GM21619 (cell line): Measurements from ENCODE around the gene FBXO42.
"Not testable (repeated sequence)": the region's sequence is repeated elsewhere in the genome, so short reads cannot be mapped to it uniquely, and the experiment has no call there.

Experiments used
- ATAC-seq: cut with Tn5 transposase; IDR thresholded peaks from one replicate; pipeline ENCODE4 v1.9.1; 2021; ENCODE audit not compliant: unreplicated experiment

Gene FBXO42

DNA sequence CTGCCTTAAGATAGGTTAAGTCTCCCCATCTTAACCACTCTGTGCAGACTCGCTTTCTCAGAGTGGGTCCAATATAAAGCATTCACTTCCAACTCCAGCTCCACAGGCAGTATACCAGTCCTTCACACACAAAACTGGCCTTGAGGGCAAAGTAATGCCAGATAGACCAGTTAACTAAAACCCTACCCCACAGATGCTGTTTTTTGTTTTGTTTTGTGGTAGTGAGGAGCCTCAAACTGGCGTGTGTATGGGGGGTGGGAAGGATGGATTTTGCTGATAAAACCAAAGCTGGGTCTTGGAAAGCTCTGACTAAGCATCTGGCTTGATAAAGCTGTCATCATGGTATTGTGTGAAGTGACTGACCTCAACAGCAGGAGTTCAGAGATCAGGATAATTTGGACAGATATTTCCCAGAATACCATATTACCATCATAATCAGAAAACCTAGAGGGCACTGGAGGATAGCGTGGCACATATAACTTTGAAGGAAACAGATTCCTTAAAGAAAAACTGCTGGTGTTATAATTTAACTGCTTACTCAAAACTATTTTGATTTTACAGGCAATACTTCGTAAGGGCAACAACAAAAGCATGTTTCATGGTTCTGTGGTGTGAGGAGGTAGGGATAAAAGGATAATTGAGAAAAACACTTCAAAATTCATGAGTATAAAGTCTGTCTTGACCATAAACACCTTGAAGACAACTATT, 85.7 kb downstream of the FBXO42 start:
- no peak for ATAC-seq

- no peak for ATAC-seq
These were observed 90.2 kb downstream of the FBXO42 start for GRCh38 chr1:16262067-16262466.

DNA sequence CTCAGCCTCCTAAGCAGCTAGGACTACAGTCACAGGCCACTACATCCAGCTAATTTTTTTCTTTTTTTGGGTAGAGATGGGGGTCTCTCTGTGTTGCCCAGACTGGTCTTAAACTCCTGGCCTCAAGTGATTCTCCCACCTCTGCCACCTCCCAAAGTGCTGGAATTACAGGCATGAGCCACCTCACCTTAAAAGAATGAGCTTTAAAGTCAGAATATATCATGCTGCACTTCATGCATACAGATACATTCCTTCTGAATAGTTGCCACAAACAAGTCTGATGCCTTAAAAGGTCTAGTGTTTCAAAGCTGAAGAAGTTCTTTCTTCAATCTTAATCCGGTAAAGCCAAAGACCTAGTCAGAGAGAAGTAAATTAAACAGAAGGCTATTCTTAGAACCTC, 91.5 kb downstream of the FBXO42 start:
- no peak for ATAC-seq

- ATAC-seq = no peak
These were observed 93.6 kb downstream of the FBXO42 start for GRCh38 chr1:16258591-16259135.

GRCh38 chr1:16257968-16258367, 94.3 kb downstream of the FBXO42 start:
- no peak for ATAC-seq

DNA sequence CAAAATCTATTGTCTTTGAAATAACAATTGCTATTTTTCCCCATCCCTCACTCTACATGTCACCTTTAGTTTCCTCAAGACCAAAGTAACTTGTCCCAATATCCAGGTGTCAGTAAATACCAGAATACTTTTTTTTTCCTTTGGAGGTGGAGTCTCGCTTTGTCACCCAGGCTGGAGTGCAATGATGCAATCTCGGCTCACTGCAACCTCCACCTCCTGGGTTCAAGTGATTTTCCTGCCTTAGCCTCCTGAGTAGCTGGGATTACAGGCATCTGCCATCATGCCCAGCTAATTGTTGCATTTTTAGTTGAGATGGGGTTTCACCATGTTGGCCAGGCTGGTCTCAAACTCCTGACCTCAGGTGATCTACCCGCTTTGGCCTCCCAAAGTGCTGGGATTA, 94.7 kb downstream of the FBXO42 start:
- not testable (repeated sequence) for ATAC-seq

GRCh38 chr1:16256478-16256877, 95.8 kb downstream of the FBXO42 start:
- ATAC-seq = no peak

- ATAC-seq = no peak
These were observed 97.9 kb downstream of the FBXO42 start for GRCh38 chr1:16254263-16254928.

DNA sequence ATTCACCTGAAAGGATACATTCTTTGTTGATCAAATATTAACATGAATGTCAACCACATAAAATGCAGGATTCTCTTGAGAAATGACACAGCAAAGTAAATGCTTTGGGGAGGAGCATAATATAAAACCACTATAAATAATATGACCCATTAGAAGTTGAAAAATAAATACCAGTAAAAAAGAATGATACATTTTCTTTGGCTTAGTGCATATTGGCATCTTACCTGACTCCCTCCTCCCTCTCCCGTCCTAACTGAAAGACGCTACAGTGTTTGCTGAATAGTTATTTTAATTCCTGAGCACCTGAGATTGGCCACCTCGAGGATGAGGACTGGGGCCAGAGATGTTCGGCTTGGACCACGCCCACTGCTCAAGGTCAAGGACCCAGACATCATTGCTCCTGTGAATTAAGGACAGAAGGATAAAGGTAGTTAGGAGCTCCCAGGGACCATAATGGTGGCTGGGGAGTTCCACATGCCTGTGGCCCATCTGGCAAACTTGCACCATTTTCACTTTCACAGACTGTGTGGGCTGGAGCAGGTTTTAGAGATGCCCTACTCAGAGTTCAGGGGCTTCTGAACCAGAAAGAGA, 98.9 kb downstream of the FBXO42 start:
- ATAC-seq = no peak

- no peak for ATAC-seq
These were observed 99.4 kb downstream of the FBXO42 start for GRCh38 chr1:16252912-16253311.

DNA sequence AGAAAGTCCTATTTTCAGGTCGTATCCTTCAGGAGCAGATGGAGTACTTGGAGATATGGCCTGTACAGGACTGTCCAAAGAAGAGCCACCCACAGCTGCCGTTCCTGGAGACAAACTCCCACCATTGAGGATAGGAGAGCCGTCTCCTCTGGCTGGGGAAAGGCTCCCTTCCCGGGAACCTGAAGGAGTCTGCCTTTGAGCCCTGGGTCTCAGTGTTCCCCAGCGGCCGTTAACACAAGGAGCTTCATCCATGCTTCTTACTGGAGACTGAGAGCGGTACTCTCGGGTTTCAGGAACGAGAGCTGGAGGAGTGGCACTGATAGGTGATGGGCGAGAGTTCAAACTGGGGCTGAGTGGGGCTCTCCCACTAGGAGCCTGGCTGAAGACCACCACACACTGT, 100.9 kb downstream of the FBXO42 start:
- ATAC-seq = no peak

GRCh38 chr1:16250524-16251251, 101.6 kb downstream of the FBXO42 start:
- ATAC-seq = no peak

GRCh38 chr1:16249596-16250241, 102.6 kb downstream of the FBXO42 start:
- peak; percentile 10 for ATAC-seq

DNA sequence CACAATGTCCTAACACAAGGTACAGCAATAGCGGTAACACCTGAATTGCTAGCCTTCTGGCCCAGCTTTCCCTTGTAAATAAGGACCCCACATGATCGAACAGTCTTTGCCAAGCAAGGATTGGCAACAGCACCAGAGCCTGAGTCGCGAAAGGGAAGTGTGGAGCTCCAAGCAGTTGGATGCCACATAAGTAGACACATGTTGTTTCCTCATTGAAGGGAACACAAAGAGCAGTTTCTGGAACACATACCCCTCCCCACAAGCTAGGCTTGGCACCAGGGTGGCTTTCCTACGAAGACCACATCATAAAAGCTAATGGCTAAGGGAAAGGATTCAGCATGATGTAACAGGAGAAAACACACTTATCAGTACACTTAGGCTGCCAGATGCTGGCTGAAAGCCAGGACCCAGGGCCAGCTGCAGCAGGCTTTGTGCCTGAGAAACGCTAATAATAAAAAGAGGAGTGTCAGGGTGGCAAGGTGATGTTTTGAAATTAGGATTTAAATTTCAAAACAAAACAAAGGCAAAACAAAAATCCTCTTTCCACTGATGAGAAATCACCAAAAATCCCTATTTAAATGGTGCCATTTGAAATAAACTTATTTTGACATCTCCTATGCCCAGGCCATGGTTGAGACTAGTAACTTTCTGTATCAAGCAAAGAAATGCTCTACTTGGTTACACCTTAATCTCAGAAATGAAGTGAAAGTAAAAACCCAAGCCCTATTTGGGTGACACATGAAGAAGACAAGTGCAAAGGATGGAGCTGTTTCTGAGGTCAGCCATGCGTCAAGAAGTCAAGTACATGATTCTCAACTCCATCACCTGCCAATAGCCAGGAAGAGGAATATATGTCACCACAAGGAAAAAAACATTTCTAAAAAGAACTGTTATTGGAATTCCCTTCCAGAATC, 103.4 kb downstream of the FBXO42 start:
- ATAC-seq = peak; percentile 73

DNA sequence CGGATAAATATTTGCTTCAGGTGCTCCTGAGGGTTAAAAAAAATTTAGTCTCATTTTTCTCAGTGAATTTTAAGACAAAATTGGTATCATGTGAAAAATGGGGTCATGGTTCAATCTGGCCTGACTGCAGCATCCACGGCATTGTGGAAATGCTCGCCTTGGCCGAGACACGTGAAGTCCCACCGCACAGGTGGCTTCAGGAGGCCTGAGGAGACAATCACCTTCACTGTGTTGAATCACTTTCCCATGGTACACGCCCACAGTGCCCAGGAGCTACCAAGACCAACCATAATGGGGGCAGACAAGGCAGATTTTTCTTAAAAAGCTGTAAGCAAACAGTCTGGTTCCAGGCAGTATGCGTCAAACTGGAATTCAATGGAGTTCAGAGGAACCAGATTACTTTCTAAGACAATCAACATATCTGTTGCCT, 104.3 kb downstream of the FBXO42 start:
- no peak for ATAC-seq

DNA sequence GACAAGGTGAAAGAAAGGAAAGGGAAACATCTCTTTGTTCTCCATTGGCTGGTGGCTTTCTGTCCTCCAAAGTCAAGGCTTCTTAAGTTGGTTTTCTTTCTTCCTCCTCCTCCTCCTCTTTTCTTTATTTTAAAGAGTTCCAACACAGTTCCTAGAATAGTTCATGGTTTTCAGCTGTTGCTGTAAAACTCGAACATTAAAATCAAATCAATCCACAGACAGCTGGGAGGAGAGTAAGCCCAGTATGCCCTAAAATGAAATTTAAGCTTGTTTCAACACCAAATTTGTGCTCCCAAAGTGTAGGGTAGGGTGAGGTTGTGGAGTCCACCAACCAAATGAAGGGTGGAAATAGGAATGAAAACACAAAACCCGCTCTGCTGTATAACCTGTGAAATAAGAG, 104.8 kb downstream of the FBXO42 start:
- ATAC-seq = no peak

GRCh38 chr1:16246961-16247360, 105.3 kb downstream of the FBXO42 start:
- ATAC-seq = no peak

- ATAC-seq = not testable (repeated sequence)
These were observed 106.0 kb downstream of the FBXO42 start for GRCh38 chr1:16246239-16246638.

DNA sequence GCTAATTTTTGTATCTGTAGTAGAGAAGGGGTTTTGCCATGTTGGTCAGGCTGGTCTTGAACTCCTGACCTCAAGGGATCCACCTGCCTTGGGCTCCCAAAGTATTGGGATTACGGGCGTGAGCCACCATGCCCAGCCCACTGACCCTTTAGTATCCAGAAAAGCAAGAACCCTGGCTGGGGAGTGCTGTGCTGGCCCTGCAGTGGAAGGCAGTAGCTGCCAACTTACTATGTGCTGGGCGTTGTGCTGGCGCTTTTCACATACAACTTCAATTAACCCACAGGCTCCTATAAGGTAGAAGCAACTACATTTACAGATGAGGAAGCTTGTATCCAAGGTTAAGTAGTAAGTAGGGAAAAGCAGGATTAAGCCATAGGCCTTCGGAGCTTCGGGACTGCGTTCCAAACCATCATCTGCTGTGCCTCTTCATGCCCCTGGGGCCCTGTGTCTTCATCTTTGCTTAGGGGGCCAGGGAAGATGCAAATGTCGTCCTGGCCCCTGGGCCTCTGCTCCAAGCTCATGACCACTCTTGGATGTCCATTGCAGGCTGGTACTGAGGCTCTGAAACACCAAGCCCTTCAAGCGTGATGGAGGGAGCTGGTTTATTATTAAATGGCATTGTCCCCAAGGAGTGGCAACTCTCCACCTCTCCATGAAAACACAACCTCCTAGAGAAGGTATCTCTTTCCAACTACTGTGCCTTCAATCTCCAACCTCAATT, 106.6 kb downstream of the FBXO42 start:
- no peak for ATAC-seq
